GM21576 (cell line): ENCODE measurements around the gene OMP.

Experiments
- ATAC-seq: cut with Tn5 transposase; IDR thresholded peaks from one replicate; pipeline ENCODE4 v1.9.1; 2021; ENCODE audit warnings: mild to moderate bottlenecking, moderate library complexity; ENCODE audit not compliant: unreplicated experiment

The OMP gene

GRCh38 chr11:77136074-77136473 is 33.4 kb downstream of the OMP start:
- no peak for ATAC-seq

GRCh38 chr11:77136784-77137420 is 34.3 kb downstream of the OMP start:
- ATAC-seq, result no peak

GRCh38 chr11:77137421-77137820 is 34.8 kb downstream of the OMP start:
- ATAC-seq, result no peak

GRCh38 chr11:77138106-77138649 is 35.5 kb downstream of the OMP start:
- ATAC-seq, result no peak

GRCh38 chr11:77139201-77139600 is 36.6 kb downstream of the OMP start:
- no peak for ATAC-seq

- ATAC-seq, result no peak
Measured at GRCh38 chr11:77140231-77140851, 37.7 kb downstream of the OMP start.

GRCh38 chr11:77141034-77141433 is 38.4 kb downstream of the OMP start:
- ATAC-seq, result no peak

- ATAC-seq, result no peak
Measured at GRCh38 chr11:77141475-77141874, 38.8 kb downstream of the OMP start.

GRCh38 chr11:77142091-77142975 is 39.7 kb downstream of the OMP start:
- ATAC-seq, result no peak

- ATAC-seq, result no peak
Measured at GRCh38 chr11:77143405-77144020, 40.9 kb downstream of the OMP start.

- ATAC-seq, result no peak
Measured at GRCh38 chr11:77144196-77144856, 41.7 kb downstream of the OMP start.

- no peak for ATAC-seq
Measured at GRCh38 chr11:77144857-77145428, 42.3 kb downstream of the OMP start.

- ATAC-seq, result no peak
Measured at GRCh38 chr11:77146261-77147035, 43.8 kb downstream of the OMP start.

GRCh38 chr11:77147036-77147315 is 44.3 kb downstream of the OMP start:
- no peak for ATAC-seq

GRCh38 chr11:77147668-77148321 is 45.2 kb downstream of the OMP start:
- ATAC-seq, result no peak

- ATAC-seq, result no peak
Measured at GRCh38 chr11:77148963-77149715, 46.5 kb downstream of the OMP start.

GRCh38 chr11:77149716-77150392 is 47.2 kb downstream of the OMP start:
- no peak for ATAC-seq

GRCh38 chr11:77150836-77151235 is 48.2 kb downstream of the OMP start:
- no peak for ATAC-seq
